ENCODE data around the gene ERFE.

ERFE gene

GRCh38 chr2:238123218-238123971 lies 35.4 kb upstream of the ERFE start:
- no peak for DNase-seq (ENCODE audit: low read depth)
- TF ChIP-seq, protein P1, sequence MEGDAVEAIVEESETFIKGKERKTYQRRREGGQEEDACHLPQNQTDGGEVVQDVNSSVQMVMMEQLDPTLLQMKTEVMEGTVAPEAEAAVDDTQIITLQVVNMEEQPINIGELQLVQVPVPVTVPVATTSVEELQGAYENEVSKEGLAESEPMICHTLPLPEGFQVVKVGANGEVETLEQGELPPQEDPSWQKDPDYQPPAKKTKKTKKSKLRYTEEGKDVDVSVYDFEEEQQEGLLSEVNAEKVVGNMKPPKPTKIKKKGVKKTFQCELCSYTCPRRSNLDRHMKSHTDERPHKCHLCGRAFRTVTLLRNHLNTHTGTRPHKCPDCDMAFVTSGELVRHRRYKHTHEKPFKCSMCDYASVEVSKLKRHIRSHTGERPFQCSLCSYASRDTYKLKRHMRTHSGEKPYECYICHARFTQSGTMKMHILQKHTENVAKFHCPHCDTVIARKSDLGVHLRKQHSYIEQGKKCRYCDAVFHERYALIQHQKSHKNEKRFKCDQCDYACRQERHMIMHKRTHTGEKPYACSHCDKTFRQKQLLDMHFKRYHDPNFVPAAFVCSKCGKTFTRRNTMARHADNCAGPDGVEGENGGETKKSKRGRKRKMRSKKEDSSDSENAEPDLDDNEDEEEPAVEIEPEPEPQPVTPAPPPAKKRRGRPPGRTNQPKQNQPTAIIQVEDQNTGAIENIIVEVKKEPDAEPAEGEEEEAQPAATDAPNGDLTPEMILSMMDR (IDR thresholded peaks at IDR 0.05; ENCODE audit: low read depth, low read length, missing control alignments), result no peak
- no peak overlapping the region for H3K4me3 ChIP-seq (ENCODE audit: low read depth, low read length)

GRCh38 chr2:238123991-238124470 lies 34.7 kb upstream of the ERFE start:
- DNase-seq (ENCODE audit: low read depth), result no peak
- TF ChIP-seq, protein P1 (IDR thresholded peaks at IDR 0.05; ENCODE audit: low read depth, low read length, missing control alignments), result no peak
- no peak overlapping the region for H3K4me3 ChIP-seq (ENCODE audit: low read depth, low read length)

DNA sequence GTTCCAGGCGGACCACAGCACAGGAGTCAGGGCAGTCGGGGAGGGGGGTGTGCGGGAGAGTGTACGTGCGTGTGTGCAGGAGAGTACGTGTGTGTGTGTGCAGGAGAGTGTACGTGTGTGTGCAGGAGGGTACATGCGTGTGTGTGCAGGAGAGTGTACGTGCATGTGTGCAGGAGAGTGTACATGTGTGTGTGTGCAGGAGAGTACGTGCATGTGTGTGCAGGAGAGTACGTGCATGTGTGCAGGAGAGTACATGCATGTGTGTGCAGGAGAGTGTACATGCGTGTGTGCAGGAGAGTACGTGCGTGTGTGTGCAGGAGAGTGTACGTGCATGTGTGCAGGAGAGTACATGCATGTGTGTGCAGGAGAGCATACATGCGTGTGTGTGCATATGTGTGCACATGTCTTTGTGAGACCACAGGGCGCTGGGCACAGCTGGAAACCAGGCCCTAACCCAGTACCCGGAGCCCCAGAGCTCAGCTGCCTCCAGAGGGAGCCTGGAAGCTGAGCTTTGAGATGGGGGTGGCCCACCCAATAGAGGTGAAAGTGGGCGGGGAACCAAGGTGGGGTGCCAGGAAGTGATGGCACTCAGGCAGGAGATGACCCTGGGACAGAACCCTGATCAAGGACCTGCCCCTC lies 34.2 kb upstream of the ERFE start:
- TF ChIP-seq, protein P1 (IDR thresholded peaks at IDR 0.05; ENCODE audit: low read depth, low read length, missing control alignments), result no peak
- no peak overlapping the region for H3K4me3 ChIP-seq (ENCODE audit: low read depth, low read length)
- DNase-seq (ENCODE audit: low read depth), result no peak

DNA sequence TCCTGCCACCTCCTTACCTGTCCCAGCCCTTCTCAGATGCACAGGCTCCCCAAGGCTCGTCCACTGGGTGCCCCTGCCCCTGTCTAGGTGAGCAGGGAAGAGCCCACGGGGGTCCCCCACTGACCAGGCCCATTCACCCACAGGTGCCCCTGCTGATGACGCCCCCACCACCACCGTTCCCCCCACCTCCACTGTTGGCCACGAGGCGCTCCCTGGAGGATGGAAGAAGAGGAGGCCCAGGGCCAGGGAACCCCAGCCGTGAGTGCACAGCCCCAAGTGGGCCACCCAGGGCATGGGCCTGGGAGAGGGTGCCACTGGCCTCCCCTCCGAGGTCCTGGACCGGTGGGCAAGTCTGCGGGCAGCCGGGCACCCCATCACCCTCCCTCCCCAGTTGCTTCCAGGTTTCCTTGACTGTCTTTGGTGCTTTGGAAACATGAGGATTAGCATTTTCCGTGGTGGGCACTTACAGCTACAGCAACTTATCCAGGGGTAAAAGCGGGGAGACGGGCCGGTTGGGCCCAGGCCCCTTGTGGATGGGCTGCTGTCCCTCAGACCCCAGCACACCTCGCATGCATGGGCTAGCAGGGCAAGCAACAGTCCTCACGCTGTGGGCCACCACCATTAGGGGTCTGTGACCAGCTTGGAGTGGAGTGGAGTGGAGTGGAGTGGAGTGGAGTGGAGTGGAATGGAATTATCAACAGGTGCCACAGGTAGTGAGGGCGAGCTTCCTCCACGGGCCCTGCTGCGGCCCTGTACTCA lies 33.5 kb upstream of the ERFE start:
- DNase-seq (ENCODE audit: low read depth), result no peak
- H3K4me3 ChIP-seq (ENCODE audit: low read depth, low read length), result no peak overlapping the region
- TF ChIP-seq, protein P1 (IDR thresholded peaks at IDR 0.05; ENCODE audit: low read depth, low read length, missing control alignments), result no peak

DNA sequence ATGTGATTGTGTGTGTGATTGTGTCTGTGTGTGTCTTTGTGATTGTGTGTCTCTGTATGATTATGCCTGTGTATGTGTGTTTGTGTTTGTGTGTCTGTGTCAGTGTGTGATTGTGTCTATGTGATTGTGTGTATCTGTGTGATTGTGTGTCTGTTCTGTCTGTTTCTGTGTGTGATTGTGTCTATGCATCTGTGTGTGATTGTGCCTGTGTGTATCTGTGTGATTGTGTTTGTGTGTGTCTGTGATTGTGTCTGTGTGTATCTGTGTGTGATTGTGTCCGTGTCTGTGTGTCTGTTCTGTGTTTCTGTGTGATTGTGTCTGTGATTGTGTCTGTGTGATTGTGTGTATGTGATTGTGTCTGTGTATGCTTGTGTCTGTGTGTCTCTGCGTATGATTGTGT lies 32.4 kb upstream of the ERFE start:
- TF ChIP-seq, protein P1 (IDR thresholded peaks at IDR 0.05; ENCODE audit: low read depth, low read length, missing control alignments), result no peak
- no peak for DNase-seq (ENCODE audit: low read depth)
- no peak overlapping the region for H3K4me3 ChIP-seq (ENCODE audit: low read depth, low read length)

DNA sequence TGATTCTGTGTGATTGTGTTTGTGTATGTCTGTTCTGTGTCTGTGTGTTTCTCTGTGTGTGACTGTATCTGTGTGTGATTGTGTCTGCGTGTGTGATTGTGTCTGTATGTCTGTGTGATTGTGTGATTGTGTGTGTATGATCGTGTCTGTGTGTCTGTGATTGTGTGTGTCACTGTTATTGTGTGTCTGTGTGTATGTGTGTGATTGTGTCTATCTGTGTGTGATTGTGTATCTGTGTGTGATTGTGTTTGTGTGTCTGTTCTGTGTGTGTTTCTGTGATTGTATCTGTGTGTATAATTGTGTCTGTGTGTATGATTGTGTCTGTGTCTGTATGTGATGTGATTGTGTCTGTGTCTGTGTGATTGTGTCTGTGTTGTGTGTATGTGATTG lies 32.0 kb upstream of the ERFE start:
- TF ChIP-seq, protein P1 (IDR thresholded peaks at IDR 0.05; ENCODE audit: low read depth, low read length, missing control alignments), result no peak
- H3K4me3 ChIP-seq (ENCODE audit: low read depth, low read length), result no peak overlapping the region
- DNase-seq (ENCODE audit: low read depth), result no peak

All from GM12864 (cell line).